HEK293 (cell line): ENCODE data around the gene ZNF728.

Experiments
- CTCF ChIA-PET: fragments of 350-600 bp; formaldehyde crosslinking; extraction: SDS; loops from one replicate; lab custom pipeline; 2021; ENCODE audit warnings: antibody characterized with exemption; lab: Yijun Ruan, JAX
- POLR2A ChIA-PET: fragments of 300-600 bp; formaldehyde crosslinking; extraction: SDS; loops from one replicate; lab custom pipeline; 2020; ENCODE audit warnings: antibody characterized with exemption, inconsistent platforms; lab: Yijun Ruan, JAX
- H3K27ac ChIP-seq: fragments of 200-500 bp; sonication (Bioruptor generic); 2 replicates; pipeline ENCODE4 v1.5.1; 2014; ENCODE audit warnings: low read depth, low read length, control low read depth, inconsistent platforms; ENCODE audit errors: extremely low read depth
- H3K36me3 ChIP-seq, 2 experiments: fragments of 200-500 bp in 1 of 2; sonication (Bioruptor generic) in 1 of 2; 1 replicate in 1 of 2; 2 replicates in 1 of 2; pipeline ENCODE4 v1.5.1; 2014 to 2017; ENCODE audit warnings: inconsistent platforms in 2 of 2, low read length in 2 of 2; ENCODE audit not compliant: control insufficient read depth in 2 of 2, insufficient read depth in 1 of 2
- H3K4me1 ChIP-seq: fragments of 200-500 bp; sonication (Bioruptor generic); 2 replicates; pipeline ENCODE4 v1.5.1; 2014; ENCODE audit warnings: mild to moderate bottlenecking, low read length, inconsistent platforms; ENCODE audit not compliant: control insufficient read depth, insufficient read depth
- H3K4me3 ChIP-seq: 2 replicates; pipeline ENCODE4 v1.5.1; 2011; ENCODE audit warnings: low read depth, mild to moderate bottlenecking, control low read depth, low read length, moderate library complexity
- H3K9me3 ChIP-seq: fragments of 200-500 bp; sonication (Bioruptor generic); 2 replicates; pipeline ENCODE4 v1.5.1; 2014; ENCODE audit warnings: low read depth, low read length, inconsistent platforms; ENCODE audit not compliant: control insufficient read depth, insufficient read depth
- GLIS1 ChIP-seq: fragments of 450-650 bp; formaldehyde crosslinking; IDR thresholded peaks from 2 replicates; pipeline ENCODE4 v1.5.1; 2016; ENCODE audit warnings: missing biosample characterization, missing genetic modification characterization
- IKZF3 ChIP-seq: fragments of 450-650 bp; IDR thresholded peaks from 2 replicates; pipeline ENCODE4 v1.5.0; 2018; ENCODE audit warnings: missing biosample characterization, mild to moderate bottlenecking, missing genetic modification characterization, moderate library complexity
- KLF1 ChIP-seq: fragments of 450-650 bp; formaldehyde crosslinking; IDR thresholded peaks from 2 replicates; pipeline ENCODE4 v1.5.1; 2016; ENCODE audit warnings: missing biosample characterization, missing genetic modification characterization
- KLF9 ChIP-seq: fragments of 450-650 bp; formaldehyde crosslinking; IDR thresholded peaks from 2 replicates; pipeline ENCODE4 v1.5.1; 2016; ENCODE audit warnings: missing biosample characterization, missing genetic modification characterization, low read depth
- MEIS1 ChIP-seq: sonication (generic); formaldehyde crosslinking; IDR thresholded peaks from 2 replicates; pipeline ENCODE4 v1.8.1; 2022; ENCODE audit warnings: missing genetic modification reagents, mild to moderate bottlenecking, borderline replicate concordance
- OVOL3 ChIP-seq: fragments of 450-650 bp; formaldehyde crosslinking; IDR thresholded peaks from 2 replicates; pipeline ENCODE4 v1.5.1; 2016; ENCODE audit warnings: missing biosample characterization, missing genetic modification characterization
- TRIM28 ChIP-seq: IDR thresholded peaks from 2 replicates; pipeline ENCODE4 v1.6.1; 2011; ENCODE audit warnings: low read length, control low read depth, borderline replicate concordance
- ZEB2 ChIP-seq: fragments of 450-650 bp; formaldehyde crosslinking; IDR thresholded peaks from 2 replicates; pipeline ENCODE4 v1.5.1; 2016; ENCODE audit warnings: missing biosample characterization, missing genetic modification characterization
- ZIC2 ChIP-seq: fragments of 450-650 bp; formaldehyde crosslinking; IDR thresholded peaks from 2 replicates; pipeline ENCODE4 v1.5.1; 2016; ENCODE audit warnings: missing biosample characterization, missing genetic modification characterization
- ZNF114 ChIP-seq: fragments of 450-650 bp; formaldehyde crosslinking; IDR thresholded peaks from 2 replicates; pipeline ENCODE4 v1.5.0; 2017; ENCODE audit warnings: missing biosample characterization, missing genetic modification characterization
- ZNF16 ChIP-seq: fragments of 450-650 bp; formaldehyde crosslinking; IDR thresholded peaks from 2 replicates; pipeline ENCODE4 v1.5.1; 2016; ENCODE audit warnings: low read depth, missing biosample characterization, missing genetic modification characterization
- ZNF239 ChIP-seq: fragments of 450-650 bp; formaldehyde crosslinking; IDR thresholded peaks from 2 replicates; pipeline ENCODE4 v1.5.1; 2016; ENCODE audit warnings: missing biosample characterization, missing genetic modification characterization
- ZNF274 ChIP-seq, 2 experiments: fragments of 200-500 bp in 1 of 2; fragments of 450-650 bp in 1 of 2; sonication (Bioruptor generic) in 1 of 2; formaldehyde crosslinking in 1 of 2; IDR thresholded peaks; 2 replicates each; pipeline versions ENCODE4 v1.5.1 to v1.6.1; 2014 to 2016; ENCODE audit warnings: borderline replicate concordance in 1 of 2, inconsistent platforms in 1 of 2, low read length in 1 of 2, missing biosample characterization in 1 of 2, missing genetic modification characterization in 1 of 2
- ZNF311 ChIP-seq: fragments of 450-650 bp; formaldehyde crosslinking; IDR thresholded peaks from 2 replicates; pipeline ENCODE4 v1.5.1; 2017; ENCODE audit warnings: missing biosample characterization, missing genetic modification characterization, borderline replicate concordance
- ZNF324 ChIP-seq: fragments of 450-650 bp; formaldehyde crosslinking; IDR thresholded peaks from 2 replicates; pipeline ENCODE4 v1.5.1; 2016; ENCODE audit warnings: missing biosample characterization, missing genetic modification characterization
- ZNF37A ChIP-seq: fragments of 450-650 bp; IDR thresholded peaks from 2 replicates; pipeline ENCODE4 v1.5.1; 2018; ENCODE audit warnings: missing biosample characterization, missing genetic modification characterization
- ZNF529 ChIP-seq: fragments of 450-650 bp; formaldehyde crosslinking; IDR thresholded peaks from 2 replicates; pipeline ENCODE4 v1.5.1; 2017; ENCODE audit warnings: missing genetic modification characterization, missing biosample characterization; ENCODE audit not compliant: insufficient replicate concordance
- ZNF555 ChIP-seq: fragments of 450-650 bp; formaldehyde crosslinking; conservative IDR thresholded peaks from 2 replicates; pipeline ENCODE4 v1.5.1; 2017; ENCODE audit warnings: missing biosample characterization, mild to moderate bottlenecking, missing genetic modification characterization, inconsistent platforms
- ZNF580 ChIP-seq: fragments of 450-650 bp; formaldehyde crosslinking; IDR thresholded peaks from 2 replicates; pipeline ENCODE4 v1.5.1; 2016; ENCODE audit warnings: missing biosample characterization, missing genetic modification characterization
- ZNF621 ChIP-seq: fragments of 450-650 bp; formaldehyde crosslinking; IDR thresholded peaks from 2 replicates; pipeline ENCODE4 v1.5.1; 2017; ENCODE audit warnings: missing biosample characterization, missing genetic modification characterization
- ZNF664 ChIP-seq: fragments of 450-650 bp; formaldehyde crosslinking; IDR thresholded peaks from 2 replicates; pipeline ENCODE4 v1.5.1; 2016; ENCODE audit warnings: missing biosample characterization, missing genetic modification characterization
- ZNF692 ChIP-seq: fragments of 450-650 bp; formaldehyde crosslinking; IDR thresholded peaks from 2 replicates; pipeline ENCODE4 v1.5.1; 2016; ENCODE audit warnings: missing biosample characterization, missing genetic modification characterization
- ZNF768 ChIP-seq: fragments of 450-650 bp; formaldehyde crosslinking; IDR thresholded peaks from 2 replicates; pipeline ENCODE4 v1.5.1; 2018; ENCODE audit warnings: missing biosample characterization, mild to moderate bottlenecking, missing genetic modification characterization
- ZSCAN30 ChIP-seq: fragments of 450-650 bp; IDR thresholded peaks from 2 replicates; pipeline ENCODE4 v1.5.1; 2018; ENCODE audit warnings: missing biosample characterization, mild to moderate bottlenecking, missing genetic modification characterization, moderate library complexity
- TF ChIP-seq, protein P1 (sequence below): fragments of 450-650 bp; formaldehyde crosslinking; IDR thresholded peaks from 2 replicates; pipeline ENCODE4 v1.5.1; 2016; ENCODE audit warnings: missing biosample characterization, missing genetic modification characterization
- TF ChIP-seq, protein P2 (sequence below): sonication (generic); formaldehyde crosslinking; IDR thresholded peaks from 2 replicates; pipeline ENCODE4 v1.8.1; 2022; ENCODE audit warnings: mild to moderate bottlenecking, moderate library complexity, missing genetic modification reagents

ZNF728 gene

GRCh38 chr19:23002690-23003422 is at the start of gene ZNF728:
ZNF728 (minus strand) TSS chr19:23003176; CDS start chr19:23003030, 146 bp downstream.
- H3K4me3 ChIP-seq: no peak within 1 kb of the TSS
- no peaks in the 10 kb centered on the region for H3K9me3 ChIP-seq

GRCh38 chr19:23052349-23052748 is 49.4 kb upstream of the ZNF728 start:
- Histone ChIP-seq H3K4me1 (no peaks in the 10 kb centered on the region), H3K27ac (no peak overlapping the region), H3K36me3 (no peaks in the 10 kb centered on the region), H3K9me3 (no peaks in the 10 kb centered on the region), H3K4me3 (no peak overlapping the region)
- ChIA-PET POLR2A (no interaction called here), CTCF (no interaction called here)
- TF ChIP-seq ZNF621 (tag by site-specific recombination) (no peak), ZEB2 (tag by site-specific recombination) (no peak), ZIC2 (no peak), KLF9 (tag by site-specific recombination) (no peak), ZNF114 (tag by site-specific recombination) (no peak), ZNF37A (no peak), ZNF555 (tag by site-specific recombination) (no peak), ZNF692 (tag by site-specific recombination) (no peak), MEIS1 (CRISPR knock-in tag) (no peak), KLF1 (no peak)
- TF ChIP-seq, protein P1, sequence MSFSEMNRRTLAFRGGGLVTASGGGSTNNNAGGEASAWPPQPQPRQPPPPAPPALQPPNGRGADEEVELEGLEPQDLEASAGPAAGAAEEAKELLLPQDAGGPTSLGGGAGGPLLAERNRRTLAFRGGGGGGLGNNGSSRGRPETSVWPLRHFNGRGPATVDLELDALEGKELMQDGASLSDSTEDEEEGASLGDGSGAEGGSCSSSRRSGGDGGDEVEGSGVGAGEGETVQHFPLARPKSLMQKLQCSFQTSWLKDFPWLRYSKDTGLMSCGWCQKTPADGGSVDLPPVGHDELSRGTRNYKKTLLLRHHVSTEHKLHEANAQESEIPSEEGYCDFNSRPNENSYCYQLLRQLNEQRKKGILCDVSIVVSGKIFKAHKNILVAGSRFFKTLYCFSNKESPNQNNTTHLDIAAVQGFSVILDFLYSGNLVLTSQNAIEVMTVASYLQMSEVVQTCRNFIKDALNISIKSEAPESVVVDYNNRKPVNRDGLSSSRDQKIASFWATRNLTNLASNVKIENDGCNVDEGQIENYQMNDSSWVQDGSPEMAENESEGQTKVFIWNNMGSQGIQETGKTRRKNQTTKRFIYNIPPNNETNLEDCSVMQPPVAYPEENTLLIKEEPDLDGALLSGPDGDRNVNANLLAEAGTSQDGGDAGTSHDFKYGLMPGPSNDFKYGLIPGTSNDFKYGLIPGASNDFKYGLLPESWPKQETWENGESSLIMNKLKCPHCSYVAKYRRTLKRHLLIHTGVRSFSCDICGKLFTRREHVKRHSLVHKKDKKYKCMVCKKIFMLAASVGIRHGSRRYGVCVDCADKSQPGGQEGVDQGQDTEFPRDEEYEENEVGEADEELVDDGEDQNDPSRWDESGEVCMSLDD (tag by site-specific recombination): no peak

More at GRCh38 chr19:23002690-23003422, at the start of gene ZNF728:
- Histone ChIP-seq H3K36me3 (no peaks in the 10 kb centered on the region), H3K27ac (no peak within 1 kb of the TSS), H3K4me1 (no peaks in the 10 kb centered on the region)
- CTCF ChIA-PET: no interaction called here
- POLR2A ChIA-PET: no interaction called here
- TF ChIP-seq ZNF580 (tag by site-specific recombination): no peak
- no peak for TF ChIP-seq ZNF239 (tag by site-specific recombination)
- TF ChIP-seq ZNF768 (tag by site-specific recombination): no peak
- no peak for TF ChIP-seq ZNF664 (tag by site-specific recombination)
- TF ChIP-seq ZNF16 (tag by site-specific recombination): no peak
- TF ChIP-seq ZNF621 (tag by site-specific recombination): no peak
- no peak for TF ChIP-seq ZNF529 (tag by site-specific recombination)
- no peak for TF ChIP-seq ZNF274 (IDR thresholded peaks at IDR 0.05; ENCODE audit: low read length)
- TF ChIP-seq ZNF274 (tag by site-specific recombination; IDR thresholded peaks at IDR 0.05; ENCODE audit: borderline replicate concordance): no peak
- TF ChIP-seq, protein P2, sequence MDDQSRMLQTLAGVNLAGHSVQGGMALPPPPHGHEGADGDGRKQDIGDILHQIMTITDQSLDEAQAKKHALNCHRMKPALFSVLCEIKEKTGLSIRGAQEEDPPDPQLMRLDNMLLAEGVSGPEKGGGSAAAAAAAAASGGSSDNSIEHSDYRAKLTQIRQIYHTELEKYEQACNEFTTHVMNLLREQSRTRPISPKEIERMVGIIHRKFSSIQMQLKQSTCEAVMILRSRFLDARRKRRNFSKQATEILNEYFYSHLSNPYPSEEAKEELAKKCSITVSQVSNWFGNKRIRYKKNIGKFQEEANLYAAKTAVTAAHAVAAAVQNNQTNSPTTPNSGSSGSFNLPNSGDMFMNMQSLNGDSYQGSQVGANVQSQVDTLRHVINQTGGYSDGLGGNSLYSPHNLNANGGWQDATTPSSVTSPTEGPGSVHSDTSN (CRISPR knock-in tag): no peak
- no peak for TF ChIP-seq ZSCAN30 (tag by site-specific recombination)
- no peak for TF ChIP-seq TRIM28
- no peak for TF ChIP-seq OVOL3 (tag by site-specific recombination)
- TF ChIP-seq IKZF3 (tag by site-specific recombination): no peak
- no peak for TF ChIP-seq GLIS1 (tag by site-specific recombination)
- no peak for TF ChIP-seq ZNF311
- TF ChIP-seq ZNF324 (tag by site-specific recombination): no peak
